GM19468 (cell line): Measurements from ENCODE around the gene PLCB2.

Source experiments
- ATAC-seq: cut with Tn5 transposase; IDR thresholded peaks from one replicate; pipeline ENCODE4 v1.9.1; 2021; ENCODE audit warnings: mild to moderate bottlenecking, moderate library complexity, moderate number of reproducible peaks; ENCODE audit not compliant: unreplicated experiment; ENCODE audit errors: extremely low read depth

PLCB2 gene

DNA sequence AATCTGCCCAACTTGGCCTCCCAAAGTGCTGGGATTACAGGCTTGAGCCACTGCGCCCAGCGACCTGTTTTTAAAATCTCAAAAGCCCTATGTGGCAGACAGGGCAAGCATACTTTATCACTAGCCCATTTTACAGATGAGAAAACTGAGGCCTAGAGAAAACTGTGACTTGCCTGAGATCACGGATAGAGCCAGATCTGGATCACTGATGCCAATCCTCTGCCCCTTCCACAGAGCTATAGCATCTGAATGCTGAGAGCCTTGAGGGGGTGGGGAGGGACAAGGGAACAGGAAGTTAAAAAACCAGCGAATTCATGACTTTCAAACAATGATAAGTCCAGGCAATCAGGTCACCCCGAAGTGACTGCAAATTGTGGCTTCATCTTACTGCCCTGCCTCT, 32.2 kb downstream of the PLCB2 start:
- ATAC-seq, result no peak

DNA sequence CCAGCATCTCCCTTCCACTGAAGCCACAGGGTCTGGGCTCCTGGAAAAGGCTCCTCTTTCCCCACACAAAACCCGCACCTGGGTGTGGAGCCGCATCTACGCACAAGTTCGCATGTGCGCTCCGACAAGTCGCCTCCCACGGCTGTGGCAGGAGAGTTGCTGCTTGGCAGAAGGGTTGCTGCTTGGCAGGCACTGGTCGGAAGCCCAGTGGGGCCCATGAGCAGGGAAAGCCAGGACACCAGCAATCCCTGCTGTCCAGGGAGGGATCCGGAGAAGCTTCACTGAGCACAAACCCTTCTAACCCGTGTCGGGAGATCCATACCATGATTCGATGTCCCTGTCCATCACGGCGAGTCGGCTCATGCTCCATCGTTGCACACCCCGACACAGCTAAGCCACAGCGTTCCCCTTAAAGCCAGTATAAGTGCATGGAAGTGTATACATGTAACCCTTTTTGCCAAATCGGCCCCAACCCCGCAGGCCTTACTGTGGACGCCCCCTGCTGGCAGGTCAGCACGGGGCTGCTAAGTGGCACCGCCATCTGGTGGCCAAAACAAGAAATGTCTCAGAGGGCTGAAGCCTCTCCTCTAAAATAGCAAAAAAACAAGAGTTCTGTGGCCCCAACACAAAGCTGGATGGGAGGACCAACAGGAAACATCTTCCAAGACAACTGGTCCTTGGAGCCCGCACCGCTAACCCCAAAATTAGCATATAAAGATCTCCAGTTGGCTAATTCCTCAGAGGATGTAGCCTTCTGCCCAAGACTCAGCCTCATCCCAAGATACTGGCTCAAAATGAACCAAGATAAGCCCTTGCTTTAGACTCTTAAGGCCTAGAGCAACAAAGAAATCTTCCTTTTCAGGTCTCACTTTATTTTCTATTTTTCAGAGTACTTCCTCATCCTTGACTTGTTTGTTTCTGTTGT, 33.1 kb downstream of the PLCB2 start:
- no peak for ATAC-seq

DNA sequence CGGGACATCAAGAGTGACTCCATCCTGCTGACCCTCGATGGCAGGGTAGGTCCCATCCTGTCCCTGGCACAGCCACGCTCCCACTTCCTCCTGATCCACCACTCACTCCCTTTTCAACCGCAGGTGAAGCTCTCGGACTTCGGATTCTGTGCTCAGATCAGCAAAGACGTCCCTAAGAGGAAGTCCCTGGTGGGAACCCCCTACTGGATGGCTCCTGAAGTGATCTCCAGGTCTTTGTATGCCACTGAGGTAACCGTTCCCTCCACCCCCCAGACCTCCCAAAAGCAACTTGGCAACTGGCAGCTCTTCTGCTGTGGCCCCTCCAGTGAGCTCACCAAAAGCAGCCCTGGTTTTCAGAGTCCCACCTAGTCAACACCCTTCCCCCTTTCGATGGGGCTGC, 34.3 kb downstream of the PLCB2 start:
- ATAC-seq, result no peak

DNA sequence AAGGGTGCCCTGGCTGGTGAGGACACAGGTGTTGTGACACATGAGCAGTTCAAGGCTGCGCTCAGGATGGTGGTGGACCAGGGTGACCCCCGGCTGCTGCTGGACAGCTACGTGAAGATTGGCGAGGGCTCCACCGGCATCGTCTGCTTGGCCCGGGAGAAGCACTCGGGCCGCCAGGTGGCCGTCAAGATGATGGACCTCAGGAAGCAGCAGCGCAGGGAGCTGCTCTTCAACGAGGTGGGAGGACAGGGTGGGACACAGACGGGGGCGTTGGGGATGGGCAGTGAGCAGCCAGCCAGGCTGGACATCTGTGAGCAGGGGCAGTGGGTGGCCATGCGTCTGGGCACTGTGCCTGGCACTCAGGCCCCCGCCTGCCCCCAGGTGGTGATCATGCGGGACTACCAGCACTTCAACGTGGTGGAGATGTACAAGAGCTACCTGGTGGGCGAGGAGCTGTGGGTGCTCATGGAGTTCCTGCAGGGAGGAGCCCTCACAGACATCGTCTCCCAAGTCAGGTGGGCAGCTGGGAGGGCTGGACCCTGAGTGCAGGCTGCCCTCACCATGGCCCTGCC, 35.2 kb downstream of the PLCB2 start:
- ATAC-seq, result no peak

DNA sequence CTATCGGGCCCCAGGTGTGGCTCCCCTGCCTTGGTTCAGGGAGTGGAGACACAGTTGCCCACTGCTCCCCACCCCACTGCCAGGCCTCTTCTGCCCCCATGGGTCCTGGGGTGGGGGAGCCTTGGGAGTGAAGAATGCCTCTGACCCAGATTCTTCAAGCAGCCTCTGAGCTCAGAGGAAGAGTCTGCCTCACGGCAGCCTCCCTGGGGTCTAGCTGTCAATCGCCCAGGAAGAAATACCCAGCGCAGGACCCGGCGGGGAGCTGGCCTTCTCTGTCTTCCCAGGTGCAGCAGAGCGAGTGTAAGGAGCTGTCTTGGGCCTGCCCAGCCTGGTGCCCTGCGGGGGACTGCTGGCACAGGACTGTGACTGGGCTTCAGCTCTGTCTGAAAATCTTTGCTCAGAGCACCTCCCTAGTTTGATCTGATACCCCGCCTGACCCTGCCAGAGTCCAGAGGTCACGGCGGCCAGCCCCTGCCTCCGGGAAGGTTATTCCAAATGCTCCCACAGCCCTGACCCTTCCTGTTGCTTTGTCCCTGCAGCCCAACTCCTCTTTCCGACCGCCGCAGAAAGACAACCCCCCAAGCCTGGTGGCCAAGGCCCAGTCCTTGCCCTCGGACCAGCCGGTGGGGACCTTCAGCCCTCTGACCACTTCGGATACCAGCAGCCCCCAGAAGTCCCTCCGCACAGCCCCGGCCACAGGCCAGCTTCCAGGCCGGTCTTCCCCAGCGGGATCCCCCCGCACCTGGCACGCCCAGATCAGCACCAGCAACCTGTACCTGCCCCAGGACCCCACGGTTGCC, 35.9 kb downstream of the PLCB2 start:
- no peak for ATAC-seq

DNA sequence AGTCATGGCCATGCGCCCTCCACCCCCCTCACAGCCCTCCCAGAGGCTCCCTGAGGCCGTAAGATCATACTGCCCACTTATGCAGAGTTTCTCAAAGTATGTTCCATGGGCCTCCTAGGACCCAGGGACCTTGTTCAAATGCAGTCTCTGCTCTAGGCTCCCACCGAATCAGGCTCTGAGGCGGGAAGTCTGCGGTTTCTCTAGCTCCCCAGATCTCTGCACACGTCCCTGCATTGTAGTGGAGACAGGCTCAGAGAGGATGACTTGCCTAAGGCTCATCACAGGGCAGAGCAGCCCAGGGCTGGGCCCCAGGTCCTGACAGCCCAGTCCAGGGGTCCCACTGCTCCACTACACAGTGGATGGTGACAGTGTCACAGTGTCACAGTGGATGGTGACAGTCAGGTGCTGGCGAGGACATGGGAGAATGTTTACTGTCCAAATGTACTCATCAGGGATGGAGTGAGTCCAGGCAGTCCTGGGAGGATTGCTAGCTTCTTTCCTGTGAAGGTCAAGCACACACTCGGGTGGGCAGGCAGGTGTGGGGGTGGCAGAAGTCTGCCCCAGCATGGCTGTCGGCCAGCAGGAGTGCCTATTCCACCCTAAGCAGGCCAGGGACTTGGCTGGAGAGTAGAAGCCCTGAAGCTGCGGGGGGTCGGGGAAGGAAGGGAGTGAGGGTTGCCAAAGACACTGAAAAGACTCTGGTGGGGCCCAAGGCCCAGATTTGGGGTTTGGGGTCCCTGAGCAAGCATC, 37.3 kb downstream of the PLCB2 start:
- no peak for ATAC-seq

DNA sequence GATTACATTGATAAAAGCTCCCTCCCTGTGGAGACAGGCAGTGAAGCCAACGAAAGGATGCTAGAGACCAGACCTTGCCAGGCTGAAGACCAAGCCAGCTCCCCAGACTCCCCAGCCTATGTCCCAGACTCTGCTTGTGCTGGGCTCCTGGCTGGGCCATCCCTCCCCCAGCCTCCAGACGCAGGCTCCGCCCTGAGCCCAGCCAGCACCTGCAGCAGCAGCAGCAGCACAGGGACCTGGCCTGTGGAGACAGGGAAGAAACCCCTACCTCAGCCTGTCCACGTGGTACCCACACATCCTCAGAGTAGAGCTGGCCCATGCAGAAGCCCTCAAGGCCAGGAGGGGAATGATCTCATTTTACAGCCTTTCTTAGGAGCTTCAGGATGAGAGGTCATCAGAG, 38.1 kb downstream of the PLCB2 start:
- ATAC-seq, result no peak

DNA sequence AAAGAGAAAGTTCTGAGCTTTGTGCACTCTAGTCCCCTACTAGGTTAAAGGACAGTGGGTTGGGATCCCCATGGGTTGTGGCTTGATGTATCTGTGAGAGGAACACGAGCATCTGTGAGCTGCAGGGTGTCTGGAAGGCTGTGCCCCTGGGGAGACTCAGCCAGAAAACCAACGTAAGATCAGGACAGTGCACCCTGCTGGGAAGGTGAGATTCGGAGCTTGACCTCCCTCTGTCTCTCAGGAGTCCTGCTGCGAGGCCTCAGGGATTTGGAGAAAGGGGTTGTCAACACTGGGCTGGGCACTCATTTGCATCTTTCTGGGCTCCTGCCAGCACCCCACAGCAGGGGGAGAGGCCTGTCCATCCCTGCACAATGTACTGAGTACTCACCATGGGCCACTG, 40.1 kb downstream of the PLCB2 start:
- no peak for ATAC-seq

DNA sequence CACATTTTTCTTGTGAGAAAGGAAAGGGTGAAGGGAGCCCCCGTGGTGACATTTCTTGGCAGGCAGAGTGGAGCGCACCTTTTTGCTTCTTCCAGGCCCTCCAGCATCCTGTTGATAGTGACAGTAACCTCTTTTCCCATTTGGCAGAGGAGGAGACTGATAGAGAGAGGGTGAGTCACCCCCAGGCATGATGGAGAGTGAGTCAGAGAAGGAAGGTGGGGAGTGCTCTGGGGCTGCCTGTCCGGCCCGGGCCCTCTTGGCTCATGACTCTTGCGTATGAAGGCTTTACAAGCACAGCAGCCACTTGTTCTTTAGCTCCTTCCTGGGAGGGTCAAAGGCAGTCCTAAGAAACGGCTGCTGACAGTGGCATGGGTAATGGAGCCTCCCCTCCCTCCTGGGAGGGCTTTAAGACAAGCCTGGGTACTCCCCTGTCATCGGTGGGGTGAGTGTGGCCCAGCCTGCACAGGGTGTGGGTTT, 40.9 kb downstream of the PLCB2 start:
- no peak for ATAC-seq

DNA sequence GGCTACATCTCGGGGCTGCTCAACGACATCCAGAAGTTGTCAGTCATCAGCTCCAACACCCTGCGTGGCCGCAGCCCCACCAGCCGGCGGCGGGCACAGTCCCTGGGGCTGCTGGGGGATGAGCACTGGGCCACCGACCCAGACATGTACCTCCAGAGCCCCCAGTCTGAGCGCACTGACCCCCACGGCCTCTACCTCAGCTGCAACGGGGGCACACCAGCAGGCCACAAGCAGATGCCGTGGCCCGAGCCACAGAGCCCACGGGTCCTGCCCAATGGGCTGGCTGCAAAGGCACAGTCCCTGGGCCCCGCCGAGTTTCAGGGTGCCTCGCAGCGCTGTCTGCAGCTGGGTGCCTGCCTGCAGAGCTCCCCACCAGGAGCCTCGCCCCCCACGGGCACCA, 41.9 kb downstream of the PLCB2 start:
- ATAC-seq, result no peak

DNA sequence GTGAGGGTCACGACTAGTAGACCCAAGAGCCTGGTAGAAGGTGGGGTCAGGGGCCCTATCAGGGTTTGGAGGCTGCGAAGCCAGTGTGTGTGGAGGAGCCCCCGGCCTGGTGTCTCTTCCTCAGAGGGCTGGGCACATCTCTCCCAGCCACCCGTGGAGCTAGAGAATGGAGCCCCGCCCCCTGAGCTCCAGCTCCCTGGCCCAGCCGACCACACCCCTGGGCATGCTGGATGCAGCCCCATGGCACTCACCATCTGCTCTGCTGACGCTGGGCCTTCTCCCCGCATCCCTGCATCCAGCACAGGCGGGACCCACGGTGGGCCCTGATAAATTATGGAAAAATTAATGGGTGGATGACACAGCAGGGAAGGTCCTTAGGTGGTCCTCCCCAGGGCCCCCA, 42.4 kb downstream of the PLCB2 start:
- ATAC-seq, result no peak

DNA sequence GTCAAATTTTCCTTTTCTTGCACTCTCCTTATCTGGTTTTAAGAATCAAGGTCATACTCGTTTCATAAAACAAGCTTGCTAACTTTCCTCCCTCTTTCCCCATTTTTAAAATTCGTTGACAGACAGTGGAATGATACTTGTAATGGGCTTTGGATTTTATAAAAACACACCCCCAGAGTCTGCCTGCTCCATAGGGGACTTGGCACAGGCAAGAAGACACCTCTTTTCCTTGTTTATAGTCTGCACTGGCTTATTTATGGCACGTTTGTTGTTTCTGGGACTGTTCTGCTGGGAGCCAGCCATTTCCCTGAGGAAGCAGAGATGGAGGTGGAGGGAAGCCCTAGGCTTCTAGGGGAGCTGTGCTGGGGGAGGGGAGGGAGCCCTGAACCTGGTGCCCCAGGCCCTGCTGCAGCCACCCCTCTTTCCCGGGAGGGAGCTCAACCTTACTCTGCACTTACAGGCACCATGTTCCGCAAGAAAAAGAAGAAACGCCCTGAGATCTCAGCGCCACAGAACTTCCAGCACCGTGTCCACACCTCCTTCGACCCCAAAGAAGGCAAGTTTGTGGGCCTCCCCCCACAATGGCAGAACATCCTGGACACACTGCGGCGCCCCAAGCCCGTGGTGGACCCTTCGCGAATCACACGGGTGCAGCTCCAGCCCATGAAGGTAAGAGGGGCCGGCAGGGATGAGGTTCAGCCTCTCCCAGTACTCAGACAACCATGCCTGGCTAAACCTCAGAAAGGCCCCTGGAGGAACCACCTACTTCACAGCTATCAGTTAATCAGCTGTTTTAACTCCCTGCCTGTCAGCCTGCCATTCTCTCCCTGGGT, 43.2 kb downstream of the PLCB2 start:
- no peak for ATAC-seq

DNA sequence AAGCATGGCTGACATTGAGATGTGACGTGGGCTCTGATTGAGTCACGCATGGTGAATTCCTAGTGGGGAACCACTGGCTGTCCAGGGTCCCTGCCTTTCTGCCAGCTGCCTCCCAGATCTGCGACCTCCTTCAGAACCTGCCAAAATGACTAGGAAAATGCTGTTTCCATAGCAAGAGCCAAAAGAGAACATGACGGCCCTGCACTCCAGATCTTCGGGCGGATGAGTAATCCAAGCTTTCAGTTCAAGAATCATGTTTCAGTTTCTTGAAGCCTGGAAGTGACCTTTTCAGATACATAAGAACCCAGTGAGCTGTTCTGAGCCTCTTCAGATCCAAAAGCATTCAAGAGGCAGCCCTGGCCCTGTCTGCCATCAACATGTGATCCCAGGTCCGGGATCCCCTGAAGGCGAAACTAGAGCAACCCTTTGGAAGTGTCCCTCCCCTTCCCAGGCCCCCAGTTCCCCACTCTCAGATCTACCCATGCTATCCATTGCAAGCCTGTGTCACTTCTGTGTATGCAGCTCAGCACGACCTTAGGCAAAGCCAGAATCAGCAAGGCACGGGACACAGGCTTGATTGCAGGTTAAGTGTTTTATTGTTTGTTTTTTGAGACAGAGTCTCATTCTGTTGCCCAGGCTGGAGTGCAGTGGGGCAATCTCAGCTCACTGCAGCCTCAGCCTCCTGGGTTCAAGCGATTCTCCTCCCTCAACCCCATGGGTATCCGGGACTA, 44.5 kb downstream of the PLCB2 start:
- ATAC-seq, result no peak

DNA sequence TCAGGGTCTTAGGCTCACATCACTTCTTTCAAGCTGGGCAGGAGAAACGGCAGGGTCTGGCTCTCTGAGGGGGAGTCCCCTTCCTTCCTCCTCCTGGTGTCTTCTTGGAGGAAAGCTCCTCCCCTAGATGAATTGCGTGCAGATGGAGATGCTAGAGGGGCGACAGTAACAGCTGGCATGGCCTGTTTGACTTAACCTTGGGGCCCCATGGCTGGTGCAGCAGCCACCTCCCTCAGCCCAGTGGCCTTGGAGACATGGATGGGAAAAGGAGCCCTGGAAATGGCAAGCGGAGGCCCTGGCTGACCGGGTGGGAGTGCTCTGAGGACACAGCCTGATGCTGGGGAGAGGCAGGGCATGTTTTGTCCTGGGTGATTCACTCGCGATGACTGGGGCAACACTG, 48.7 kb downstream of the PLCB2 start:
- no peak for ATAC-seq

DNA sequence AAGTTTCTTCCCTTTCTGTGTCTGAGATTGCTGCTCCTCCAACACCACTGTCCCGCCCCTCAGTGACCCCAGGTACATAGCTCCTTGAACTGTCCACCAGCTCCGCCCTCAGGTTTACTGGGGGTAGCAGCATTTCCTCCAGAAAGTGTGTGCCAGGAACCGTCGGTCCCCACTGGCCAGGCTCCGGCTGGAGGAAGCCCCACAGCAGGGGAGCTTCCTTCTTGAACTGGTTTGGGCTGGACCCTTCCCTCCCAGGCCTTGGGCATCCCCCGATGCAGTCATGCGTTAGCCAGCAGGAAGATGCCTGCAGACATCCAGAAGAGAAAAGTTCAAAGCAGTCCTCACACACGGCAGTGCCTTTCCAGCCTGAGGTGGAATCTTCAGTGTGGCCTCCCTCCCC, 49.2 kb downstream of the PLCB2 start:
- ATAC-seq, result no peak

DNA sequence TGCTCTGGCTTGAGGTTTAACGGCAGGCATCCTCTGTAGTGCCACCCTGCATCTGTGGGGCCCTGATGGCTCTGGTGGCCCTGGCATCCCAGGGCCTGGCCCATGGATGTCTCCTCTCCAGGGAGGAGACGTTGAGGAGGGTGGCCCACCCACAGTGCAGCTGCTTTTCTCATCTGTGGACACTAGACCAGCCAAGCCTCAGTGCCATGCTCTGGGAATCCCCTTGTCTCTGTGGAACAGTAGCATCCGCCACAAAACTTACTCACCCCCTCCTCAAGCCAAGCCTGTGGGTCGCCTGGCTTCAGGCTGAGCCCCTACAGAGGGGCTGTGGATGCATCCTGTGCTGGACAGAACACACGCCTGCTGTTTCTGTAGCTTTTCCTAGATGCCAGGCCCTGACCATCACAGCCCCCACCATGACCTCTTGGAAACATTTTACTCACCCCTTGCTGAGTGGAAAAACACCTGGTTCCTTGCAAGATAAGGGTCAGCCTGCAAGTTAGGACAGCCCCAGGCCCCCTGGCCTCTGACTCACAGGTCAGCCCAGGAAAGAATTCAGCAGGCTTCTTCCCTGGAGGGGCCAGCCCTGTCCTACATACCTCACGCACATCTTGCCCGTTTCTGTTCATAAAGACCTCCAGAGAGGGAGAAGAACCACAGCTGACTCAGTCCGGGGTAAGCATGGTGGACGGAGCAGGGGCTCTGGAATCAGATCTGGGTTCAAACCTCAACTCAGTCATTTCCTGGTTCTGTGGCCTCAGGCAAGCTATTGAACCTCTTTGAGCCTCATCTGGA, 49.9 kb downstream of the PLCB2 start:
- no peak for ATAC-seq

DNA sequence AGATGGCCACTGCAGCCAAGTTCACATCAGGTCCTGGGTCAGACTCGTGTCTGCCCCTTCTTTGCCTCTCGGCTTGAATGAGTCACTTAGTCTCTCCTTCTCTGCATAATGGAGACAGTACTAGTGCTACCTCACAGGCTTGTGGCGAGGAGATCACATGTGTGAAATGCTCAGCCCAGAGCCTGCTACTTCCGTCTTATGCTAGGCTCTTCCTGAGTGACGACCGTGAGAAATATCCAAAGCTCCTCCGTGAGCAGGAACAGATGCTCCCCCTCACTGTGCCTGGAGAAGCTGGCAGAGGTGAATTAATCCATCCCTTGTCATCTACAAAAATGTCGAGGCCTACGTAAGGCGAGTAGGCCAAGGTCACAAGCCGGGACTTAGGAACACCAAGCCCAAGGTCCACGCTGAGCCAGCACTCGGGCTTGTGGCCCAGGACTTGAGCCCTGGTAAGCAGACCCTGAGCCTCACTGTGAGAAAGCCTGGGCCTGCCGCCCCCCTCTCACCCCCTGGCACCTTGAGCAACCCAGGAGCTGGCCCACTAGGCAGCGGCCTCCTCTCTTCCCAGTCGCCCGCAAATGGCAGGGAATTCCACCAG, 51.0 kb downstream of the PLCB2 start:
- no peak for ATAC-seq

DNA sequence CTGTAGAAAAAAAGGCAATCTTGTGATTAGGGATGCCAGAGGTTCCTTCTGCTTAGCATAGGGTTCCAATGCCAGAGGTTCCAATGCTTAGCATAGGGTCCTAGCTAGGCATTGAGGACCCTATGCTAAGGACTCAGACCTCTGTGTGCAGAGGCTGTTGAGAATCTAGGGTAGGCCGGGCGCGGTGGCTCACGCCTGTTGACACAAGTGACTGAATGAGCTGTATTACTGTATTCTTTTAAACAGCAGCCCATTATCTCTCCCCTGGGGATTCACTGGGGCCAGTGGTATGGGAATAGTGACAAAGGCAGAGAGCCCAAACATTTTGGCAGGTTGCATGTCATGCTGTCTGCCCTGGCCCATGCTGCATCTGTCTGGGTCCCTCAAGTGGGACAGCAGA, 52.7 kb downstream of the PLCB2 start:
- ATAC-seq, result no peak
